ENCODE measurements around the gene GABARAP.
A peak's percentile ranks its signal among the peaks of the same experiment; 100 is the strongest.

The GABARAP gene

DNA sequence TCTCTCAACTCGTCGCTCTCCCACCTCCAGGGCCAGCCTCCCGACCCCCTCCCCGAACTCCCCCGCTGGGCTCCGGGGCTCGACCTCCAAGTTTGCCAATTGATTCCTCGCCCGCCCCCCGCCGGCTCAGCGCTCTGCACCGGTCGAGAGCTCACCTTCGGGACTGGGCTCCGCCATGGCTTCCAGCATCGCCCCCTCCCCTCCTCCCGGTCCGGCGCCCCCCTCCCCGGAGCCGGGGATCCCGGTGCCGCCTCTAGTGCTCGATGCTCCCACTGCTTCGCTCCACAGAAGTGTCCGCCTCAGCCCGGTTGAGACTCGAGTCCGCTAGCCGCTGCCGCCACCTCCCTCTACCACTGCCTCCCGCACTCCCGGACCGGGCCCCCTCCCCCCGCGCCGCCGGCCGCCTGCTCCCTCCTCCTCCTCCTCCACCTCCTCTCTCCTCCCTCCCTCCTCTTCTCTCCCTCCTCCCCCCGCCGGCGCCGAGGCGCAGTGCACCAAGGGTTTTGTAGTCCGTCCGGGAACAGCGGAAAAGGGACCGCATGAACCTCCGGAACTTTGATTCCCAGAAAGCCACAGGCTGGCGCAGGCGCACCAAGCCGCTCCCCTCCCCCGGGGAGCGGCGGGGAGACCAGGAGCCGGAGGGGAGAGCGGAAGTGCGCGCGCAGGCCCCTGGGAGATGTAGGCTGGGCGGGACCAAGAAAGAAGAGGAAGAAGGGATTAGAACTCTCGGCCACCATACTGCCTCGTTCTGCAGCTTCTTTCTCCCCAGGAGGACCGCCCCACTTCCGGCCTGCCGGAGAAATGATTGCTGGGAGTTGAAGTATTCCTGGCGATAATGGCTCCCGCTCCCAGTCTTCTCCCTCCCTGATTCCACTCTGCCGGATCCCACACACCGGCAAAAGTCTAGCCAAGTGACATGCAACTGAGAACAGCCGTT is 2.9 kb downstream of the GABARAP start, which contains the start of gene PHF23 (continued):
- no peak for TF ChIP-seq OVOL3 (tag by site-specific recombination; IDR thresholded peaks at IDR 0.05)
- no peak for TF ChIP-seq ZNF248 (tag by site-specific recombination; IDR thresholded peaks at IDR 0.05)
- TF ChIP-seq, protein P1, sequence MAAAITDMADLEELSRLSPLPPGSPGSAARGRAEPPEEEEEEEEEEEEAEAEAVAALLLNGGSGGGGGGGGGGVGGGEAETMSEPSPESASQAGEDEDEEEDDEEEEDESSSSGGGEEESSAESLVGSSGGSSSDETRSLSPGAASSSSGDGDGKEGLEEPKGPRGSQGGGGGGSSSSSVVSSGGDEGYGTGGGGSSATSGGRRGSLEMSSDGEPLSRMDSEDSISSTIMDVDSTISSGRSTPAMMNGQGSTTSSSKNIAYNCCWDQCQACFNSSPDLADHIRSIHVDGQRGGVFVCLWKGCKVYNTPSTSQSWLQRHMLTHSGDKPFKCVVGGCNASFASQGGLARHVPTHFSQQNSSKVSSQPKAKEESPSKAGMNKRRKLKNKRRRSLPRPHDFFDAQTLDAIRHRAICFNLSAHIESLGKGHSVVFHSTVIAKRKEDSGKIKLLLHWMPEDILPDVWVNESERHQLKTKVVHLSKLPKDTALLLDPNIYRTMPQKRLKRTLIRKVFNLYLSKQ (tag by site-specific recombination; IDR thresholded peaks at IDR 0.05; ENCODE audit: borderline replicate concordance): no peak
- no peak for TF ChIP-seq ZNF311 (tag by site-specific recombination; IDR thresholded peaks at IDR 0.05; ENCODE audit: borderline replicate concordance)
- TF ChIP-seq ZNF121 (tag by site-specific recombination; IDR thresholded peaks at IDR 0.05): no peak
- no peak for TF ChIP-seq ZNF404 (tag by site-specific recombination; IDR thresholded peaks at IDR 0.05)
- peak; percentile 93 for TF ChIP-seq ZEB2 (tag by site-specific recombination; IDR thresholded peaks at IDR 0.05)
- TF ChIP-seq ZFP37 (tag by site-specific recombination; IDR thresholded peaks at IDR 0.05): peak; percentile 62; the same call in 1 of the 2 replicates
- TF ChIP-seq, protein P2, sequence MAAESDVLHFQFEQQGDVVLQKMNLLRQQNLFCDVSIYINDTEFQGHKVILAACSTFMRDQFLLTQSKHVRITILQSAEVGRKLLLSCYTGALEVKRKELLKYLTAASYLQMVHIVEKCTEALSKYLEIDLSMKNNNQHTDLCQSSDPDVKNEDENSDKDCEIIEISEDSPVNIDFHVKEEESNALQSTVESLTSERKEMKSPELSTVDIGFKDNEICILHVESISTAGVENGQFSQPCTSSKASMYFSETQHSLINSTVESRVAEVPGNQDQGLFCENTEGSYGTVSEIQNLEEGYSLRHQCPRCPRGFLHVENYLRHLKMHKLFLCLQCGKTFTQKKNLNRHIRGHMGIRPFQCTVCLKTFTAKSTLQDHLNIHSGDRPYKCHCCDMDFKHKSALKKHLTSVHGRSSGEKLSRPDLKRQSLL (tag by site-specific recombination; IDR thresholded peaks at IDR 0.05): no peak
- no peak for TF ChIP-seq ZNF140 (tag by site-specific recombination; IDR thresholded peaks at IDR 0.05)
- no peak; the same call in 1 of the 2 replicates for TF ChIP-seq YY2 (tag by site-specific recombination; IDR thresholded peaks at IDR 0.05)
- TF ChIP-seq GFI1B (tag by site-specific recombination; IDR thresholded peaks at IDR 0.05): no peak
- TF ChIP-seq ZNF423 (tag by site-specific recombination; IDR thresholded peaks at IDR 0.05): peak; percentile 50; the same call in 1 of the 2 replicates
- TF ChIP-seq, protein P3, sequence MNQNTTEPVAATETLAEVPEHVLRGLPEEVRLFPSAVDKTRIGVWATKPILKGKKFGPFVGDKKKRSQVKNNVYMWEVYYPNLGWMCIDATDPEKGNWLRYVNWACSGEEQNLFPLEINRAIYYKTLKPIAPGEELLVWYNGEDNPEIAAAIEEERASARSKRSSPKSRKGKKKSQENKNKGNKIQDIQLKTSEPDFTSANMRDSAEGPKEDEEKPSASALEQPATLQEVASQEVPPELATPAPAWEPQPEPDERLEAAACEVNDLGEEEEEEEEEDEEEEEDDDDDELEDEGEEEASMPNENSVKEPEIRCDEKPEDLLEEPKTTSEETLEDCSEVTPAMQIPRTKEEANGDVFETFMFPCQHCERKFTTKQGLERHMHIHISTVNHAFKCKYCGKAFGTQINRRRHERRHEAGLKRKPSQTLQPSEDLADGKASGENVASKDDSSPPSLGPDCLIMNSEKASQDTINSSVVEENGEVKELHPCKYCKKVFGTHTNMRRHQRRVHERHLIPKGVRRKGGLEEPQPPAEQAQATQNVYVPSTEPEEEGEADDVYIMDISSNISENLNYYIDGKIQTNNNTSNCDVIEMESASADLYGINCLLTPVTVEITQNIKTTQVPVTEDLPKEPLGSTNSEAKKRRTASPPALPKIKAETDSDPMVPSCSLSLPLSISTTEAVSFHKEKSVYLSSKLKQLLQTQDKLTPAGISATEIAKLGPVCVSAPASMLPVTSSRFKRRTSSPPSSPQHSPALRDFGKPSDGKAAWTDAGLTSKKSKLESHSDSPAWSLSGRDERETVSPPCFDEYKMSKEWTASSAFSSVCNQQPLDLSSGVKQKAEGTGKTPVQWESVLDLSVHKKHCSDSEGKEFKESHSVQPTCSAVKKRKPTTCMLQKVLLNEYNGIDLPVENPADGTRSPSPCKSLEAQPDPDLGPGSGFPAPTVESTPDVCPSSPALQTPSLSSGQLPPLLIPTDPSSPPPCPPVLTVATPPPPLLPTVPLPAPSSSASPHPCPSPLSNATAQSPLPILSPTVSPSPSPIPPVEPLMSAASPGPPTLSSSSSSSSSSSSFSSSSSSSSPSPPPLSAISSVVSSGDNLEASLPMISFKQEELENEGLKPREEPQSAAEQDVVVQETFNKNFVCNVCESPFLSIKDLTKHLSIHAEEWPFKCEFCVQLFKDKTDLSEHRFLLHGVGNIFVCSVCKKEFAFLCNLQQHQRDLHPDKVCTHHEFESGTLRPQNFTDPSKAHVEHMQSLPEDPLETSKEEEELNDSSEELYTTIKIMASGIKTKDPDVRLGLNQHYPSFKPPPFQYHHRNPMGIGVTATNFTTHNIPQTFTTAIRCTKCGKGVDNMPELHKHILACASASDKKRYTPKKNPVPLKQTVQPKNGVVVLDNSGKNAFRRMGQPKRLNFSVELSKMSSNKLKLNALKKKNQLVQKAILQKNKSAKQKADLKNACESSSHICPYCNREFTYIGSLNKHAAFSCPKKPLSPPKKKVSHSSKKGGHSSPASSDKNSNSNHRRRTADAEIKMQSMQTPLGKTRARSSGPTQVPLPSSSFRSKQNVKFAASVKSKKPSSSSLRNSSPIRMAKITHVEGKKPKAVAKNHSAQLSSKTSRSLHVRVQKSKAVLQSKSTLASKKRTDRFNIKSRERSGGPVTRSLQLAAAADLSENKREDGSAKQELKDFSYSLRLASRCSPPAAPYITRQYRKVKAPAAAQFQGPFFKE (tag by site-specific recombination; IDR thresholded peaks at IDR 0.05; ENCODE audit: borderline replicate concordance): 0 out of 2 replicates have a peak, but pooled peaks have one; percentile 65
- TF ChIP-seq ZNF623 (tag by site-specific recombination; IDR thresholded peaks at IDR 0.05): no peak; the same call in 1 of the 2 replicates
- TF ChIP-seq ZNF629 (tag by site-specific recombination; IDR thresholded peaks at IDR 0.05): peak; percentile 37
- no peak for TF ChIP-seq ZNF202 (tag by site-specific recombination; IDR thresholded peaks at IDR 0.05; ENCODE audit: borderline replicate concordance)
- TF ChIP-seq, protein P4, sequence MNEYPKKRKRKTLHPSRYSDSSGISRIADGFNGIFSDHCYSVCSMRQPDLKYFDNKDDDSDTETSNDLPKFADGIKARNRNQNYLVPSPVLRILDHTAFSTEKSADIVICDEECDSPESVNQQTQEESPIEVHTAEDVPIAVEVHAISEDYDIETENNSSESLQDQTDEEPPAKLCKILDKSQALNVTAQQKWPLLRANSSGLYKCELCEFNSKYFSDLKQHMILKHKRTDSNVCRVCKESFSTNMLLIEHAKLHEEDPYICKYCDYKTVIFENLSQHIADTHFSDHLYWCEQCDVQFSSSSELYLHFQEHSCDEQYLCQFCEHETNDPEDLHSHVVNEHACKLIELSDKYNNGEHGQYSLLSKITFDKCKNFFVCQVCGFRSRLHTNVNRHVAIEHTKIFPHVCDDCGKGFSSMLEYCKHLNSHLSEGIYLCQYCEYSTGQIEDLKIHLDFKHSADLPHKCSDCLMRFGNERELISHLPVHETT (tag by site-specific recombination; IDR thresholded peaks at IDR 0.05): peak; percentile 12
- TF ChIP-seq ZNF621 (tag by site-specific recombination; IDR thresholded peaks at IDR 0.05): no peak
- TF ChIP-seq, protein P5, sequence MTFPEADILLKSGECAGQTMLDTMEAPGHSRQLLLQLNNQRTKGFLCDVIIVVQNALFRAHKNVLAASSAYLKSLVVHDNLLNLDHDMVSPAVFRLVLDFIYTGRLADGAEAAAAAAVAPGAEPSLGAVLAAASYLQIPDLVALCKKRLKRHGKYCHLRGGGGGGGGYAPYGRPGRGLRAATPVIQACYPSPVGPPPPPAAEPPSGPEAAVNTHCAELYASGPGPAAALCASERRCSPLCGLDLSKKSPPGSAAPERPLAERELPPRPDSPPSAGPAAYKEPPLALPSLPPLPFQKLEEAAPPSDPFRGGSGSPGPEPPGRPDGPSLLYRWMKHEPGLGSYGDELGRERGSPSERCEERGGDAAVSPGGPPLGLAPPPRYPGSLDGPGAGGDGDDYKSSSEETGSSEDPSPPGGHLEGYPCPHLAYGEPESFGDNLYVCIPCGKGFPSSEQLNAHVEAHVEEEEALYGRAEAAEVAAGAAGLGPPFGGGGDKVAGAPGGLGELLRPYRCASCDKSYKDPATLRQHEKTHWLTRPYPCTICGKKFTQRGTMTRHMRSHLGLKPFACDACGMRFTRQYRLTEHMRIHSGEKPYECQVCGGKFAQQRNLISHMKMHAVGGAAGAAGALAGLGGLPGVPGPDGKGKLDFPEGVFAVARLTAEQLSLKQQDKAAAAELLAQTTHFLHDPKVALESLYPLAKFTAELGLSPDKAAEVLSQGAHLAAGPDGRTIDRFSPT (tag by site-specific recombination; IDR thresholded peaks at IDR 0.05): no peak
- no peak for TF ChIP-seq MZF1 (tag by site-specific recombination; IDR thresholded peaks at IDR 0.05; ENCODE audit: borderline replicate concordance)
- TF ChIP-seq ZNF155 (tag by site-specific recombination; IDR thresholded peaks at IDR 0.05): no peak
- peak; percentile 99 for TF ChIP-seq ZNF76 (tag by site-specific recombination; IDR thresholded peaks at IDR 0.05; ENCODE audit: borderline replicate concordance, low read depth)
- TF ChIP-seq ZFP69B (tag by site-specific recombination; IDR thresholded peaks at IDR 0.05): no peak
- TF ChIP-seq KLF8 (tag by site-specific recombination; IDR thresholded peaks at IDR 0.05): peak; percentile 77; the same call in 1 of the 2 replicates
- TF ChIP-seq ZNF677 (tag by site-specific recombination; IDR thresholded peaks at IDR 0.05): no peak
- TF ChIP-seq KLF10 (tag by site-specific recombination; IDR thresholded peaks at IDR 0.05): no peak
- TF ChIP-seq ZNF211 (tag by site-specific recombination; IDR thresholded peaks at IDR 0.05; ENCODE audit: low read depth): no peak
